Posterior vena cava (tissue), 2 donors: Measurements from ENCODE around the gene LYZ. TPM values are rescaled to one million over a fixed set of nuclear protein-coding genes. Genes with fewer than 3 reads are reported as not detected.
"Not testable (repeated sequence)": the region's sequence is repeated elsewhere in the genome, so short reads cannot be mapped to it uniquely, and the experiment has no call there.

Experiments
- DNase-seq: peaks from one replicate; pipeline ENCODE4 v3.0.0-alpha.2; 2020; ENCODE audit warnings: low spot score
- intact Hi-C, 2 donors: fragments of 100-400 bp; cut with DNase I; formaldehyde crosslinking; loops; one replicate each; pipeline versions ENCODE4 v1.14.1 to v1.14.2; 2022 to 2023
- long read RNA-seq, 2 donors: library from polyadenylated mRNA; unstranded; transcript quantifications; one replicate each; pipeline ENCODE4 v2.0.0, GENCODE V29; 2020 to 2021
- total RNA-seq, 2 donors: library from RNA; stranded (reverse); fragmentation: NEBNext Ultra II Directional; extraction: Animal tissue kit (Norgen Biotek cat#: 25700); gene quantifications; one replicate each; pipeline ENCODE4 v1.2.1, GENCODE V29; 2021
- donor health status: DM: yes; HTN: yes; CAD: no.
- donor health status: DM: yes; HTN: yes; CAD: no.

Gene LYZ
- total RNA-seq: 10 to 100 TPM; 20.7 to 50.3 TPM
- long read RNA-seq, donor 1, partial matches to known transcripts: 0 of 3 reads
- long read RNA-seq, donor 1, other reads (novel, unspliced or antisense): 0 of 3 reads
- long read RNA-seq, donor 2, partial matches to known transcripts: 1 of 4 reads
- long read RNA-seq, donor 2, other reads (novel, unspliced or antisense): 0 of 4 reads

DNA sequence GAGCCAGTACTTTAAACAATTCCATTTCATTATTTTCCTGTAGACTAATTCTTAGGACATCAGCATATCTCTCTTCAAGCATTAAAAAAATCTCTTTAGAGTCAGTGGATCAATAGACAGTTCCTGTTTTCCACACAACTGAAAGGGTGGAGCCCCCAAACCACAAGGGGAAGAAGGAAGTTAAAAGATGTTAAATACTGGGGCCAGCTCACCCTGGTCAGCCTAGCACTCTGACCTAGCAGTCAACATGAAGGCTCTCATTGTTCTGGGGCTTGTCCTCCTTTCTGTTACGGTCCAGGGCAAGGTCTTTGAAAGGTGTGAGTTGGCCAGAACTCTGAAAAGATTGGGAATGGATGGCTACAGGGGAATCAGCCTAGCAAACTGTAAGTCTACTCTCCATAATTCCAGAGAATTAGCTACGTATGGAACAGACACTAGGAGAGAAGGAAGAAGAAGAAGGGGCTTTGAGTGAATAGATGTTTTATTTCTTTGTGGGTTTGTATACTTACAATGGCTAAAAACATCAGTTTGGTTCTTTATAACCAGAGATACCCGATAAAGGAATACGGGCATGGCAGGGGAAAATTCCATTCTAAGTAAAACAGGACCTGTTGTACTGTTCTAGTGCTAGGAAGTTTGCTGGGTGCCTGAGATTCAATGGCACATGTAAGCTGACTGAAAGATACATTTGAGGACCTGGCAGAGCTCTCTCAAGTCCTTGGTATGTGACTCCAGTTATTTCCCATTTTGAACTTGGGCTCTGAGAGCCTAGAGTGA lies at the start of gene LYZ:
Gene LYZ (plus strand): TSS at position 220 of the 777 bp plus-strand sequence. CDS start 28 bp downstream, at position 248.
- no peak for DNase-seq
- intact Hi-C loops: no loop called here

DNA sequence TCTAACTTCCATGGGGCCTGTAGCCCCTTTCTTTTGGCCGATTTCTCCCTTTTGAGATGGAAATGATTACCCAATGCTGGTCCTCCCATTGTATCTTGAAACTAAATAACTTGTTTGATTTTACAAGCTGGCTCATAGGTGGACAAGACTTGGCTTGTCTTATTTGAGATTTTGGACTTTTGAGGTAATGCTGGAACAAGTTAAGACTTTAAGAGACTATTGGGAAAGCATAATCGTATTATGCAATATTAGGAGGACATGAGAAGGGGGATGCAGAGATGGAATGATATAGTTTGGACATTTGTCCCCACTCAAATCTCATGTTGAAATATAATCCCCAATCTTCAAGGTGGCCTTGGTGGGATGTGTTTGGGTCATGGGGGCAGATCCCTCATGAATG lies 49.2 kb upstream of the LYZ start:
- intact Hi-C loops: no loop called here
- no peak for DNase-seq

DNA sequence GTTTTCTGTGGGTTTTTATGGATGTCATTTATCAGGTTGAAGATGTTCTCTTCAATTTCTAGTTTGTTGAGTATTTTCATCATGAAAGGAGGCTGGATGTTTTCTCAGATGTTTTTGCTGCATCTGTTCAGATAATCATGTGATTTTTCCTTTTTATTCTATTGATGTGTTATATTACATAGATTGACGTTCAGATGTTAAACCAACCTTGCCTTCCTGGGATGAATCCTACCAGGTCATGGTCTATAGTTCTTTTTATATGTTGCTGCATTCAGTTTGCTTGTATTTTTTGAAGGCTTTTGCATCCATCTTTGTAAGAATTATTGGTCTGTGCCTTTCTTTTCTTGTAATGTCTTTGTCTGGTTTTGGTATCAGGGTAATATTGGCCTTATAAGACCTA lies 43.9 kb upstream of the LYZ start:
- intact Hi-C loops: no loop called here
- DNase-seq: no peak

DNA sequence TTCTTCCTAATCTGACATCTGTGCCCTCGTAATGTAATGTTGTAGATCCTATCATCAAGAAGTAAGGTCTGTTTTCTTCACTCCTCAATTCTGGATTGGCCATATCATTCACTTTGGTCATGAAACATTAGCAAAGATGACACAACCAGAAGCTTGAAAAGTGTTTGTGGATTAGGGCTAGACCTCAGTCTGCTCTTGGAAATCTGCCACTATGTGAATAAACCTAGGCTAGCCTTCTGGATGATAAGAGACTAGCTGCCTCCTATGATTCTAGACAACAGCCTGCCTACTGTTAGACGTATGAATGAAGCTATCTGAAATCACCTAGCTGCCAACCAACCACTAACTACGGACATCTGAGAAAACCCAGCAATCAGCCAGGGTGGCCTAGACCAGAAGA lies 38.7 kb upstream of the LYZ start:
- no peak for DNase-seq
- intact Hi-C loops: no loop called here

DNA sequence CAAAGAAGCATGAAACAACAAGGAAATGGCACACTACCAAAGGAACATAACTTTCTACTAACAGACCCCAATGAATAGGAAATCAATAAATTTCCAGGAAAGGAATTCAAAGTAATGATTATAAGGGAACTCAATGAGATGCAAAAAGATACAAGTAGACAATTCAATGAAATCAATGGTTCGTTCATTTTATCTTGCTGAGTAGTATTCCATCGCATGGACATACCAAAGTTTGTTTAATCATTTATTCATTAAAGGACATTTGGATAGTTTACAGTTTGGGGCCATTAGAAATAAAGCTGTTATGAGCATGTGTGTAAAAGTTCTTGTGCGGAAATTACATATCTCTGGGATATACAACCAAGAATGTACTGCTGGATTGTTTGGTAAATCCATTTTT lies 35.0 kb upstream of the LYZ start:
- intact Hi-C loops: no loop called here
- DNase-seq: no peak

DNA sequence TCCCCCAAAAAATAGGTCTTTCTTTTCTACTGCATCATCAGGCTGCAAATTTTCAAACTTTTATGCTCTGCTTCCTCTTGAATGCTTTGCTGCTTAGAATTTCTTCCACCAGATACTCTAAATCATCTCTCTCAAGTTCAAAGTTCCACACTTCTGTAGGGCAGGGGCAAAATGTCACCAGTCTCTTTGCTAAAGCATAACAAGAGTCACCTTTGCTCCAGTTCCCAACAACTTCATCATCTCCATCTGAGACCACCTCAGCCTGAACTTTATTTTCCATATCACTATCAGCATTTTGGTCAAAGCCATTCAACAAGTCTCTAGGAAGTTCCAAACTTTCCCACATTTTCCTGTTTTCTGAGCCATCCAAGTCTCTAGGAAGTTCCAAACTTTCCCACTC lies 31.4 kb upstream of the LYZ start:
- DNase-seq, intact Hi-C loops: not testable (repeated sequence)

DNA sequence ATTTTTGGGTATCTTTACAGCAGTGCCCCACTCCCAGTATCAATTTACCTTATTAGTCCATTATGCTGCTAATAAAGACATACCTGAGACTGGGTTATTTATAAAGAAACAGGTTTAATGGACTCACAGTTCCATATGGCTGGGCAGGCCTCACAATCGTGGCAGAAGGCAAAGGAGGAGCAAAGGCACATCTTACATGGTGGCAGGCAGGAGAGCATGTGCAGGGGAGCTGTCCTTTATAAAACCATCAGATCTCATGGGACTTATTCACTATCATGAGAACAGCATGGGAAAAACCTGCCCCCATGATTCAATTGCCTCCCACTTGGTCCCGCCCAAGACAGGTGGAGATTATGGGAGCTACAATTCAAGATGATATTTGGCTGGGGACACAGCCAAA lies 30.9 kb upstream of the LYZ start:
- intact Hi-C loops: not testable (repeated sequence)

DNA sequence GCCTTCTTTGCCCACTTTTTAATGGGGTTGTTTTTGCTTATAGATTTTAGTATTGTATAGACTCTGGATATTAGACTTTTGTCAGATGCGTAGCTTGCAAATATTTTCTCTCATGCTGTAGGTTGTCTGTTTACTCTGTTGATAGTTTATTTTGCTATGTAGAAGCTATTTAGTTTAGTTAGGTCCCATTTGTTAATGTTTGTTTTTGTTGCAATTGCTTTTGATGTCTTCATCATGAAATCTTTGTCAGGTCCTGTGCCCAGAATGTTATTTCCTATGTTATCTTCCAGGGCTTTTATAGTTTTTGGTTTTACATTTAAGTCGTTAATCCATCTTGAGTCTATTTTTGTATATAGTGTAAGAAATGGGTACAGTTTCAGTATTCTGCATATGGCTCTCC lies 30.0 kb upstream of the LYZ start:
- intact Hi-C loops: no loop called here
- DNase-seq: no peak

More for the DNA sequence above, 30.9 kb upstream of the LYZ start:
- not testable (repeated sequence) for DNase-seq

DNA sequence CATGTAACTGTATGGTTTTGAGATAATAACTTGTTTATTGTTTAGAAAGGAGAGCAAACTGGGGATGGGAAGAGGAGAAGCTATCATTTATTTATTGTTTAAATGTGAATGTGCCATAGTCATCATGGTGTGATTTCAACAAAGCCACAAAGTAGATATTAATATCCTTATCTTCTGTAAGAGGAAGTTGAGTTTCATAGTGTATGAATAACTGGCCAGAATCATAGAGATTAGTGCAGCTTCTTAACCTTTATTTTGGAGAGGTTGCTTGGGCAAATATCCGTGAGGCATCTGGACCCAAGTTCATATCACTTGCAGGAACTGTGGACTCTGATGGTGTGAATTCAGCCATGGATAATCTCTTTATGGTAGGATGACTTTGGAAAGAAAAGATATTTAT lies 26.8 kb upstream of the LYZ start:
- no peak for DNase-seq
- intact Hi-C loops: no loop called here

DNA sequence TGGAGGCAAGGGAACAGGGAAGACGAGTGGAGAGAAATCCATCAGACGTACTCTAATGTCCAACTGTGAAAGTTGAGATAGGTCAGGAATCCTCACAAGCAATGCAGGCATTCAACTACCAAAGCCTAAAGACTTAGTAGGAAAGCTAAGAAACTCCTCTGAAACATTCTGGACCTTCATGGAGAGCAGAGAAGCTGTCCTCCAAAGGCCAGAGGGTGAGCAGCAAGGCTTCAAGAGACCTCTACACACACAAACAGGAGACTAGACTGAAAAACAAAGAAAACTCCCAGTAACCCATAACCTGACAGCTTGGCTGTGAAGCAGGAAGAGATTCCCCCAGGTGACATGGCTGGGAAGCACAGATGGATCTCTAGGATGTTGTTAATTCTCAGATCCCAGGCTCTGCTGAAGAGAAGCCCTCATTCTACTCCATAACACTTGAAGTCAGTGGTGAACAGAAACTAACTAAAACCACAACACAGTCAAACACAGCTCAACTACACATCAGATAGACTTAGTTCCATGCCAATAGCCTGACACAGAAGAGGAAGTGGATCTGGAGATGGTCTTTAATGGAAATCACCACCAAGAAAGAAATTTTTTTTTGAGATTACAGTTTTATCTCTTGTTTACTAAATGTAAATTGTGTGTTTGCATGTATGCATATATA lies 23.2 kb upstream of the LYZ start:
- no peak for DNase-seq
- intact Hi-C loops: no loop called here

DNA sequence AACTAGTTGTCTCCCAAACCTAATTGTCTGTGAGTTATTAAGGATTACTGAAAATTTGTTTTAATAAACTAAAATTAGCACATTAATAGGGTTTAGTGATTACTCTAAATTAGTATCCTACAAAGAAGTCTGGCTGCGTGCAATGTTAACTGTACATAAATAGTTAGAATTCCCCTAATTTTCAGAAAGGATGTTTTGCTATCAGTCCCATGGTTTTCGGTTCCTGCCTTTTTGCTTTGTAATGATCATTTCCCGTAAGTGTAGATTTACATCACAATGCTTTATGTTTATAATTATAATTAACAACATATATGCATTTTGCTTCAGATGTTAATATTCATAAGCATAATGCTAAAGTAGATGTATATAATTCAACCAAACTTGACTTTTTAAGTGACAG lies 19.8 kb upstream of the LYZ start:
- intact Hi-C loops: no loop called here

DNA sequence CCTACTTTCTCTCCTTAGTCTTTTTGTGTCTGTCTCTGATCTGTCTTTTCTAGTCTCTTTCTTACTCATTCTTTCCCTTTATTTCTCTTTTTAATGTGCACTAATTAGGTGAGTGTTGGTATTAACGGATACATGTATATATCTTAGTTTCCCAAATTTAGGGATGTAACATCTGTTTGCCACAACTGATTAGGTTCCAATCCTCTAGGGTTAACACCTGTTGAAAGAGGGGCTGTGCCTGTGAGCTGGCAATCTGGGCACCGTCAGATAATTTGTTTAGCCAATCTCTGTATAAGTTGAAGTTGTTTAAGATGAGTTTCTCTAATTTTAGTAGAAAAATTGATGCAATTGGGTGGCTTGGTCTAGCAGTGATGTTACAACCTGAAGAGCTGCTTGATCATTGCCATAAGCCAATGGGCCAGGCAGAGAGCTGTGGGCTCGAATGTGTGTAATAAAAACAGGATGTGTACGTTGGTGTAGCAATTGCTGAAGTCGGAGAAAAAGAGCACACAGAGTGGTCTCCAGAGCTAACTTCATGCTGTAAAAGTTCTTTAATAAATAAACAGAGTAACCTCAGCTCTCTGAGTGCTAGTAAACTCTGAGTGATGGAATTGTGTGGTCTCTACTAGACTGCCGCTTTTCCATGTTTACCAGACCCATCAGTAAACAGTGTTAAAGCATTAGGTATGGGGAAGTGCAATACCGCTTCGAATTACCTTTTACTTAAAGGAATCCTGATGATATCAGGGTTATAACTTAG lies 18.3 kb upstream of the LYZ start:
- intact Hi-C loops: no loop called here

More for the DNA sequence above, 19.8 kb upstream of the LYZ start:
- no peak for DNase-seq

DNA sequence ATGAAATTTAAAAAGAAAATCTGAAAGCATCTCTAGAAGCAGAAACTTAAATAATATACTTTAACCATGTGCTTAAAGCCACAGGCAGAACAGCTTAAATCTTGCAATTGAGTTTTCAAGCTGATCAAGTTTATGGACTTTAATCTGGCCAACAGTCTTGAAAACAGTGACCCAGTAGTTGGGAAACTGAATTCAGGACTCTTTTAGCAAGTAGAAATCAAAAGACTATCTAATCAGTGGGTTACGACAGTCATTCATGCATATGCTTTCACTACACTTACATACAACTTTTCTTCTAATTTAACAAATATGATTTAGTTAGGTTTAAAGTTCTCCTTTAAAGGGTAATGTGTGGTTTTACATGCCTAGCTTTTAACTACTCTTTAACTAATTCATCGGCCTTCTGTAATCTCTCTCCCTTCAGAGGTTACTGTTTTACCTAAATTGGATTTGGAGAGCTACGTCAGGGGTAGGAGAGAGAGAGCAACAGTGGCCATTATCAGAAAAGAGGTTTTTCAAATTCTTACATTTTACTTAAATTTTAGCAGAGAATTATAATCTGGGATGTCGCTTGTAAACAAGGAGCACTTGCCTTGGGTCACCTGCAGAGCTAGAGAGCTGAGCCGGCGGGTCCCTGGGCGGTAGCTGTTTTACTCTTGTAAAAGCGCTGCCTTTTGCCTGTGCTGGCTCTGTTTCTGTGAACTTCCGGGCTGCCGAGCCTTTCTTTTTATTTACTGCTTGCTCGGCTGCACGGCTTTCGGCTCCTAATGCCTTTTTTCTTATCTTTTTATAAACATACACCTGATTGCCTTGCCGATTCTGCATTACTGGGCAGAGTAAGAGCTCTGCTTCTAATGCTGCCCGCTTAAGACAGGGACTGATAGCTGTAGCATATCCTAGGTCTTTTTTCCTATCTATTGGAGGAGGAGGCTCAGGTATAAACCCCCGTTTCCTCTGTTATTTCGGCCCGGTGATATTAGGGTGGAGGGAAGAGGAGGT lies 17.4 kb upstream of the LYZ start:
- DNase-seq: no peak
- intact Hi-C loops: no loop called here

More for the DNA sequence above, 18.3 kb upstream of the LYZ start:
- no peak for DNase-seq

DNA sequence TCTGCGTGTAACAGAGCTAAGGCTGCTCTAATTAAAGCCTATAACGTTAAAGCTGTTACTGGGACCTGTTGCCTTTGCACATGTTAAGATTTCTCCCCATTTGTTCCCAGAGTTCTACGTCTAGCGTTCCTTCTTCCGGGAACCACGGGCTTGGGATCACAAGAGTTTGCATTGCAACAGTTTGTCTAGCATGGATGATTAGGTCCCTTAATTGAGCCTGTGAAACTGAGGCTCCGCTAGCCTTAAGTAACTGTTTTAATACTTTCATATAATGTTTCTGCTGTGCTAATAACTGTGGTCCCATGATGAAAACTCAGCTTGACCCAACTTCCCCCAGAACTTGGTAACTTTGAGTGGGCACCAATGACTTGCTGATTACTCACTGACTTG lies 16.7 kb upstream of the LYZ start:
- no peak for DNase-seq
- intact Hi-C loops: no loop called here

DNA sequence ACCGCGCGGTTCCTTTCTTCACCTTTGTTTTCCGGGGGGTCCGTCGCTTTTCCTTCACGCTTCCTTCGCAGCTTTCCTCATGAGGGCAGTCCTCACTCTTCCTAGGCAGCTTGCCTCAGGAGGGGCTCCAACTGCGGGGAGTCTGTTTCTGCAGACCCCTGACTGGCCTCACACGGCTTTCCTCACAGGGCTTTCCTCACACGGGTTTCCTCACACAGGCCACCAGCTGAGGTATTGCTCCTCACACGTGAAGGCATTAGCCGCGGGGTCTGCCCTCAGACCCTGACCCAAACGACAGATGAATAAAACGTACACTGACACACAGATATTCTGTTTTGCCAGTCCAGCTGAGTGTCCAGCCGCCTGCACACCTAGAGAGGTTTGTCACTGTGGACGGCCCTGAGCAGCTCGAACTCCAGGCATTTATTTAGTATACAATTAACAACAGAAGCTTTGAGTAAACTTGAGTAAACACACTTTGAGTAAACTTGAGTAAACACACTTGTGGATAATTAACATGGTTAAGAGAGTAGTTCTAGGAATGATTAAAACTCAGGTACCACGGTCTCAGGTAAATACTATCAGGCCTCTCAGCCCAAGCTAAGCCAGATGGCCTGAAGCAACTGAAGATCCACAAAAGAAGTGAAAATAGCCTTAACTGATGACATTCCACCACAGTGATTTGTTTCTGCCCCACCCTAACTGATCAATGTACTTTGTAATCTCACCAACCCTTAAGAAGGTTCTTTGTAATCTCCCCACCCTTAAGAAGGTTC lies 16.1 kb upstream of the LYZ start:
- no peak for DNase-seq
- intact Hi-C loops: no loop called here

DNA sequence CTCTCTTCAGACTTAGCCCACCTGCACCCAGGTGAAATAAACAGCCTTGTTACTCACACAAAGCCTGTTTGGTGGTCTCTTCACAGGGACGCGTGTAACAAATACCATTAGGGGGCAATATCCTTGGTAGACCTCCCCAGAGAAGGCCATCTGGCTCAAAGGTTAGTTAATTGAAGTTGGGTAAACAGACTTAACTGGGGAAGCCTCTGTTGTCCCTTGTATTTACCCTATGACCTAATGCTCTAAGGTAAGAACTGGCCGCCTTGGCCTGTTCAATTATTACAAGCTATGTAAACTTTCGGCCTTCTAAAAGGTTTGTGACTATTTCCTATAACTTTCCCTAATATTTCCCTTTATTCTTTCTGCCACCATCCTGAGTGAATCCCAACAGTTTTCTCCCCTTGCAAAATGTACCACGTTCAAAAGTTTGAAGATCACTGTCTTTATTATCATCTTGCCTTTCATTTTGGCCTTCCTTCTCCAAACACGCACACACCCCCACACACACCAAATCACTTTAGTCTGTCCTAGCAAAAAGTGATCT lies 15.3 kb upstream of the LYZ start:
- DNase-seq: no peak
- intact Hi-C loops: no loop called here

DNA sequence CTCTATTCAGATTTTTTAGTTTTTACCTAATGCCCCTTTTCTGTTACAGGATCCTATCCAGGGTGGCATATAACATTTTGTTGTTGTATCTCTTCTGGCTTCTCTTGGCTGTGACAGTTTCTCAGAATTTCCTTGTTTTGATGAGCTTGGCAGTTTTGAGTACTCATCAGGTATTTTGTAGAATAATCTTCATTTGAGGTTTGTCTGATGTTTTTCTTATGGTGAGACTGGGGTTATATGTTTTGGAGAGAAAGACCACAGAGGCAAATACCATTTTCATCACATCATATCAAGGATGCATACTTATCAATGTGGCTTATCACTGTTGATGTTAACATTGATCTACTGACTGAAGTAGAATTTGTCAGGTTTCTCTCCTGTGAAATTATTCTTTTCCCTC lies 14.0 kb upstream of the LYZ start:
- intact Hi-C loops: no loop called here

More for the DNA sequence above, 14.0 kb upstream of the LYZ start:
- no peak for DNase-seq
